ENCODE measurements around the gene IGFBP7. TPM values are rescaled to one million over a fixed set of nuclear protein-coding genes. Genes with fewer than 3 reads are reported as not detected.
A peak's percentile ranks its signal among the peaks of the same experiment; 100 is the strongest.

The IGFBP7 gene
- total RNA-seq, 1 donor from 2014 or later, result 3,484 TPM

- no peaks in the 10 kb centered on the region for H3K27me3 Mint-ChIP-seq (ENCODE audit: unreplicated experiment)
- TF ChIP-seq CTCF (IDR thresholded peaks at IDR 0.05), result no peak
- no peak for DNase-seq (ENCODE audit: extremely low spot score, unreplicated experiment)
Measured at GRCh38 chr4:56990109-56990905, 119.9 kb downstream of the IGFBP7 start.

GRCh38 chr4:56986952-56987351 is 123.2 kb downstream of the IGFBP7 start:
- Mint-ChIP-seq H3K9me3 (ENCODE audit: unreplicated experiment) (no peaks in the 10 kb centered on the region), H3K27ac (ENCODE audit: unreplicated experiment) (no peak overlapping the region), H3K4me1 (ENCODE audit: unreplicated experiment) (peaks cover 12% of the 10 kb centered on the region), H3K4me3 (ENCODE audit: unreplicated experiment) (no peak overlapping the region), H3K36me3 (ENCODE audit: unreplicated experiment) (peaks cover 43% of the 10 kb centered on the region), H3K27me3 (ENCODE audit: unreplicated experiment) (no peaks in the 10 kb centered on the region)
- no peak for DNase-seq (ENCODE audit: extremely low spot score, unreplicated experiment)
- TF ChIP-seq CTCF (IDR thresholded peaks at IDR 0.05), result no peak

More at GRCh38 chr4:56990109-56990905, 119.9 kb downstream of the IGFBP7 start:
- no peak overlapping the region for H3K4me3 Mint-ChIP-seq (ENCODE audit: unreplicated experiment)
- H3K36me3 Mint-ChIP-seq (ENCODE audit: unreplicated experiment), result peaks cover 56% of the 10 kb centered on the region
- no peak overlapping the region for H3K27ac Mint-ChIP-seq (ENCODE audit: unreplicated experiment)
- H3K9me3 Mint-ChIP-seq (ENCODE audit: unreplicated experiment), result no peaks in the 10 kb centered on the region
- H3K4me1 Mint-ChIP-seq (ENCODE audit: unreplicated experiment), result no peaks in the 10 kb centered on the region

GRCh38 chr4:56986192-56986591 is 124.0 kb downstream of the IGFBP7 start:
- H3K27ac Mint-ChIP-seq (ENCODE audit: unreplicated experiment), result no peak overlapping the region
- TF ChIP-seq CTCF (IDR thresholded peaks at IDR 0.05), result no peak
- peaks cover 35% of the 10 kb centered on the region for H3K36me3 Mint-ChIP-seq (ENCODE audit: unreplicated experiment)
- no peak for DNase-seq (ENCODE audit: extremely low spot score, unreplicated experiment)
- H3K27me3 Mint-ChIP-seq (ENCODE audit: unreplicated experiment), result no peaks in the 10 kb centered on the region
- H3K4me3 Mint-ChIP-seq (ENCODE audit: unreplicated experiment), result no peak overlapping the region
- peaks cover 20% of the 10 kb centered on the region for H3K4me1 Mint-ChIP-seq (ENCODE audit: unreplicated experiment)
- H3K9me3 Mint-ChIP-seq (ENCODE audit: unreplicated experiment), result no peaks in the 10 kb centered on the region

GRCh38 chr4:56981795-56982201 is 128.4 kb downstream of the IGFBP7 start:
- no peaks in the 10 kb centered on the region for H3K9me3 Mint-ChIP-seq (ENCODE audit: unreplicated experiment)
- no peaks in the 10 kb centered on the region for H3K27me3 Mint-ChIP-seq (ENCODE audit: unreplicated experiment)
- no peak for DNase-seq (ENCODE audit: extremely low spot score, unreplicated experiment)
- peaks cover 38% of the 10 kb centered on the region for H3K4me1 Mint-ChIP-seq (ENCODE audit: unreplicated experiment)
- TF ChIP-seq CTCF (IDR thresholded peaks at IDR 0.05), result no peak
- H3K36me3 Mint-ChIP-seq (ENCODE audit: unreplicated experiment), result peaks cover 12% of the 10 kb centered on the region
- H3K27ac Mint-ChIP-seq (ENCODE audit: unreplicated experiment), result no peak overlapping the region
- peak overlapping the region; percentile 28 for H3K4me3 Mint-ChIP-seq (ENCODE audit: unreplicated experiment)

Other genes with a start within 250 kb of the IGFBP7 start
- 55.5 and 61.1 TPM in 2 replicates for gene REST, start 202.5 kb downstream of the IGFBP7 start, total RNA-seq
- gene NOA1, start 132.8 kb downstream of the IGFBP7 start, total RNA-seq, result 20.7 and 21.6 TPM in 2 replicates
- 74.2 and 79.4 TPM in 2 replicates for gene POLR2B, start 131.5 kb downstream of the IGFBP7 start, total RNA-seq

Data from osteocyte (in vitro differentiated cells).